Measurements from ENCODE around the gene CDKAL1. TPM values are rescaled to one million over a fixed set of nuclear protein-coding genes. Genes with fewer than 3 reads are reported as not detected.

Gene CDKAL1
- total and polyA plus RNA-seq, 9 of the 15 experiments (the other 6 are each of a cell fraction or from before 2014, with no cell fraction given) = 11.2 to 36.3 (median 20.1) TPM

GRCh38 chr6:20811109-20811761, 277.0 kb downstream of the CDKAL1 start (continued):
- TF ChIP-seq, protein P1, sequence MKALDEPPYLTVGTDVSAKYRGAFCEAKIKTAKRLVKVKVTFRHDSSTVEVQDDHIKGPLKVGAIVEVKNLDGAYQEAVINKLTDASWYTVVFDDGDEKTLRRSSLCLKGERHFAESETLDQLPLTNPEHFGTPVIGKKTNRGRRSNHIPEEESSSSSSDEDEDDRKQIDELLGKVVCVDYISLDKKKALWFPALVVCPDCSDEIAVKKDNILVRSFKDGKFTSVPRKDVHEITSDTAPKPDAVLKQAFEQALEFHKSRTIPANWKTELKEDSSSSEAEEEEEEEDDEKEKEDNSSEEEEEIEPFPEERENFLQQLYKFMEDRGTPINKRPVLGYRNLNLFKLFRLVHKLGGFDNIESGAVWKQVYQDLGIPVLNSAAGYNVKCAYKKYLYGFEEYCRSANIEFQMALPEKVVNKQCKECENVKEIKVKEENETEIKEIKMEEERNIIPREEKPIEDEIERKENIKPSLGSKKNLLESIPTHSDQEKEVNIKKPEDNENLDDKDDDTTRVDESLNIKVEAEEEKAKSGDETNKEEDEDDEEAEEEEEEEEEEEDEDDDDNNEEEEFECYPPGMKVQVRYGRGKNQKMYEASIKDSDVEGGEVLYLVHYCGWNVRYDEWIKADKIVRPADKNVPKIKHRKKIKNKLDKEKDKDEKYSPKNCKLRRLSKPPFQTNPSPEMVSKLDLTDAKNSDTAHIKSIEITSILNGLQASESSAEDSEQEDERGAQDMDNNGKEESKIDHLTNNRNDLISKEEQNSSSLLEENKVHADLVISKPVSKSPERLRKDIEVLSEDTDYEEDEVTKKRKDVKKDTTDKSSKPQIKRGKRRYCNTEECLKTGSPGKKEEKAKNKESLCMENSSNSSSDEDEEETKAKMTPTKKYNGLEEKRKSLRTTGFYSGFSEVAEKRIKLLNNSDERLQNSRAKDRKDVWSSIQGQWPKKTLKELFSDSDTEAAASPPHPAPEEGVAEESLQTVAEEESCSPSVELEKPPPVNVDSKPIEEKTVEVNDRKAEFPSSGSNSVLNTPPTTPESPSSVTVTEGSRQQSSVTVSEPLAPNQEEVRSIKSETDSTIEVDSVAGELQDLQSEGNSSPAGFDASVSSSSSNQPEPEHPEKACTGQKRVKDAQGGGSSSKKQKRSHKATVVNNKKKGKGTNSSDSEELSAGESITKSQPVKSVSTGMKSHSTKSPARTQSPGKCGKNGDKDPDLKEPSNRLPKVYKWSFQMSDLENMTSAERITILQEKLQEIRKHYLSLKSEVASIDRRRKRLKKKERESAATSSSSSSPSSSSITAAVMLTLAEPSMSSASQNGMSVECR (CRISPR knock-in tag; IDR thresholded peaks at IDR 0.05) = no peak
- peak; percentile 91 for TF ChIP-seq ARID1B (IDR thresholded peaks at IDR 0.05)
- 0 out of 2 replicates have a peak, but pooled peaks have one; percentile 47 for TF ChIP-seq MEF2D (tag; conservative IDR thresholded peaks at IDR 0.05; ENCODE audit: low read depth)
- peak; percentile 100 for TF ChIP-seq JUND (IDR thresholded peaks at IDR 0.05; ENCODE audit: borderline replicate concordance, low read depth, low read length)
- peak; percentile 100 for TF ChIP-seq JUND (tag; IDR thresholded peaks at IDR 0.05; ENCODE audit: borderline replicate concordance, low read depth, low read length)
- no peak for TF ChIP-seq CHD4 (IDR thresholded peaks at IDR 0.05; ENCODE audit: insufficient read depth, insufficient replicate concordance, low read depth, low read length, poor library complexity, severe bottlenecking)
- TF ChIP-seq ZC3H4 (CRISPR knock-in tag; IDR thresholded peaks at IDR 0.05; ENCODE audit: borderline replicate concordance) = no peak
- no peak for TF ChIP-seq RBM34 (IDR thresholded peaks at IDR 0.05; ENCODE audit: borderline replicate concordance, insufficient read depth, low read length)
- TF ChIP-seq, protein P2, sequence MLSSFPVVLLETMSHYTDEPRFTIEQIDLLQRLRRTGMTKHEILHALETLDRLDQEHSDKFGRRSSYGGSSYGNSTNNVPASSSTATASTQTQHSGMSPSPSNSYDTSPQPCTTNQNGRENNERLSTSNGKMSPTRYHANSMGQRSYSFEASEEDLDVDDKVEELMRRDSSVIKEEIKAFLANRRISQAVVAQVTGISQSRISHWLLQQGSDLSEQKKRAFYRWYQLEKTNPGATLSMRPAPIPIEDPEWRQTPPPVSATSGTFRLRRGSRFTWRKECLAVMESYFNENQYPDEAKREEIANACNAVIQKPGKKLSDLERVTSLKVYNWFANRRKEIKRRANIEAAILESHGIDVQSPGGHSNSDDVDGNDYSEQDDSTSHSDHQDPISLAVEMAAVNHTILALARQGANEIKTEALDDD (IDR thresholded peaks at IDR 0.05) = peak; percentile 45; the same call in 1 of the 2 replicates
- no peak for TF ChIP-seq MECOM (CRISPR knock-in tag; IDR thresholded peaks at IDR 0.05)
- peak; percentile 97 for TF ChIP-seq SMARCA4 (IDR thresholded peaks at IDR 0.05)
- TF ChIP-seq ATF1 (CRISPR knock-in tag; IDR thresholded peaks at IDR 0.05) = no peak
- peak; percentile 83 for TF ChIP-seq ATF1 (tag; IDR thresholded peaks at IDR 0.05)
- peak; percentile 85; the same call in 1 of the 2 replicates for TF ChIP-seq ARID3A (IDR thresholded peaks at IDR 0.05; ENCODE audit: borderline replicate concordance, low read depth, low read length)
- TF ChIP-seq, protein P3, sequence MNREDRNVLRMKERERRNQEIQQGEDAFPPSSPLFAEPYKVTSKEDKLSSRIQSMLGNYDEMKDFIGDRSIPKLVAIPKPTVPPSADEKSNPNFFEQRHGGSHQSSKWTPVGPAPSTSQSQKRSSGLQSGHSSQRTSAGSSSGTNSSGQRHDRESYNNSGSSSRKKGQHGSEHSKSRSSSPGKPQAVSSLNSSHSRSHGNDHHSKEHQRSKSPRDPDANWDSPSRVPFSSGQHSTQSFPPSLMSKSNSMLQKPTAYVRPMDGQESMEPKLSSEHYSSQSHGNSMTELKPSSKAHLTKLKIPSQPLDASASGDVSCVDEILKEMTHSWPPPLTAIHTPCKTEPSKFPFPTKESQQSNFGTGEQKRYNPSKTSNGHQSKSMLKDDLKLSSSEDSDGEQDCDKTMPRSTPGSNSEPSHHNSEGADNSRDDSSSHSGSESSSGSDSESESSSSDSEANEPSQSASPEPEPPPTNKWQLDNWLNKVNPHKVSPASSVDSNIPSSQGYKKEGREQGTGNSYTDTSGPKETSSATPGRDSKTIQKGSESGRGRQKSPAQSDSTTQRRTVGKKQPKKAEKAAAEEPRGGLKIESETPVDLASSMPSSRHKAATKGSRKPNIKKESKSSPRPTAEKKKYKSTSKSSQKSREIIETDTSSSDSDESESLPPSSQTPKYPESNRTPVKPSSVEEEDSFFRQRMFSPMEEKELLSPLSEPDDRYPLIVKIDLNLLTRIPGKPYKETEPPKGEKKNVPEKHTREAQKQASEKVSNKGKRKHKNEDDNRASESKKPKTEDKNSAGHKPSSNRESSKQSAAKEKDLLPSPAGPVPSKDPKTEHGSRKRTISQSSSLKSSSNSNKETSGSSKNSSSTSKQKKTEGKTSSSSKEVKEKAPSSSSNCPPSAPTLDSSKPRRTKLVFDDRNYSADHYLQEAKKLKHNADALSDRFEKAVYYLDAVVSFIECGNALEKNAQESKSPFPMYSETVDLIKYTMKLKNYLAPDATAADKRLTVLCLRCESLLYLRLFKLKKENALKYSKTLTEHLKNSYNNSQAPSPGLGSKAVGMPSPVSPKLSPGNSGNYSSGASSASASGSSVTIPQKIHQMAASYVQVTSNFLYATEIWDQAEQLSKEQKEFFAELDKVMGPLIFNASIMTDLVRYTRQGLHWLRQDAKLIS (CRISPR knock-in tag; IDR thresholded peaks at IDR 0.05) = no peak
- no peak for TF ChIP-seq STAT5B (CRISPR knock-in tag; IDR thresholded peaks at IDR 0.05)

All from K562 (cell line).